Fibroblast of pulmonary artery (primary cell): ENCODE measurements around the gene KIAA1328.
A peak's percentile ranks its signal among the peaks of the same experiment; 100 is the strongest.

Experiments
- DNase-seq: peaks from one replicate; pipeline ENCODE4 v3.0.0-alpha.2; 2010; ENCODE audit warnings: low read depth
- H3K4me3 ChIP-seq: replicated peaks from 2 replicates; pipeline ENCODE4 v1.5.1; 2011; ENCODE audit warnings: low read depth, mild to moderate bottlenecking, control low read depth, low read length, moderate library complexity
- TF ChIP-seq, protein P1 (sequence below): IDR thresholded peaks from 2 replicates; pipeline ENCODE4 v1.5.1; 2011; ENCODE audit warnings: mild to moderate bottlenecking, control low read depth, low read length, inconsistent platforms; ENCODE audit errors: missing control alignments

KIAA1328 gene

DNA sequence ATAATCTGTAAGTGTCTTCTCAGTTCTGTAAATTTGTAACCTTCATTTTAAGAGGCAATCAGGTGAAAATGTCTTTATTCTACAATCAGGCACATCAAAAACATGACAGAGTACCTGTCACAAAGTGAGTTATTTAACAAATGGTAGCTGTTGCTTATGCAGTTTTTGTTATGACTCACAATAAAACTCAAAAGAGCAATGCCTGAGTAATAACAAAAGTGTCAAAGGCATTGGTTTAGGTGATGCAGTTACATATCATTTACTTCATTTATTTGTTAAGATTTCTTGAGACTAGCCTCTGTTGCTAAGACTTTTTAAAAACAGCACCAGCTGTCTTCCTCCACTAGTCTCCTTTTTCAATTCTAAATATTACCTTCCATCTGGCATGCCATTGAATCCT is 177.8 kb downstream of the KIAA1328 start:
- no peak for DNase-seq
- TF ChIP-seq, protein P1, sequence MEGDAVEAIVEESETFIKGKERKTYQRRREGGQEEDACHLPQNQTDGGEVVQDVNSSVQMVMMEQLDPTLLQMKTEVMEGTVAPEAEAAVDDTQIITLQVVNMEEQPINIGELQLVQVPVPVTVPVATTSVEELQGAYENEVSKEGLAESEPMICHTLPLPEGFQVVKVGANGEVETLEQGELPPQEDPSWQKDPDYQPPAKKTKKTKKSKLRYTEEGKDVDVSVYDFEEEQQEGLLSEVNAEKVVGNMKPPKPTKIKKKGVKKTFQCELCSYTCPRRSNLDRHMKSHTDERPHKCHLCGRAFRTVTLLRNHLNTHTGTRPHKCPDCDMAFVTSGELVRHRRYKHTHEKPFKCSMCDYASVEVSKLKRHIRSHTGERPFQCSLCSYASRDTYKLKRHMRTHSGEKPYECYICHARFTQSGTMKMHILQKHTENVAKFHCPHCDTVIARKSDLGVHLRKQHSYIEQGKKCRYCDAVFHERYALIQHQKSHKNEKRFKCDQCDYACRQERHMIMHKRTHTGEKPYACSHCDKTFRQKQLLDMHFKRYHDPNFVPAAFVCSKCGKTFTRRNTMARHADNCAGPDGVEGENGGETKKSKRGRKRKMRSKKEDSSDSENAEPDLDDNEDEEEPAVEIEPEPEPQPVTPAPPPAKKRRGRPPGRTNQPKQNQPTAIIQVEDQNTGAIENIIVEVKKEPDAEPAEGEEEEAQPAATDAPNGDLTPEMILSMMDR, result no peak
- no peak overlapping the region for H3K4me3 ChIP-seq

DNA sequence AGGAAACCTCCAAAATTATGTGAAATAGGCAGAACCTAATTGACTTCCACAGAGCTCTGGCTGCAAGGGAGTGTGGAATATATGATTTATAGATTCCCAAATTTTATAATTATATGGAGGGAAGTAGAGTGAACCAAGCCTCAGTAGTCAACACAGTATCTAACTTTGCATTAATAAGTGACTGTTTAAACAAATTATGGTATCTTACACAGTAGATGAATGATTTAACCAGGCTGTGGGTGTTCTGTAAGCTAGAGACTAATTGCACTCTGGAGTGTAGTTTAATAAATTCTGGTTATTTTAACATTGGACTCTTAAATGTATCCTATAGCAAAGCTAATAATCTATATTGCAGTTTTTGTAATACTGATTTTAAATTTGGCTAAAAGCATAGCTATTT is 183.5 kb downstream of the KIAA1328 start:
- no peak for DNase-seq
- TF ChIP-seq, protein P1, result no peak
- H3K4me3 ChIP-seq, result no peak overlapping the region

DNA sequence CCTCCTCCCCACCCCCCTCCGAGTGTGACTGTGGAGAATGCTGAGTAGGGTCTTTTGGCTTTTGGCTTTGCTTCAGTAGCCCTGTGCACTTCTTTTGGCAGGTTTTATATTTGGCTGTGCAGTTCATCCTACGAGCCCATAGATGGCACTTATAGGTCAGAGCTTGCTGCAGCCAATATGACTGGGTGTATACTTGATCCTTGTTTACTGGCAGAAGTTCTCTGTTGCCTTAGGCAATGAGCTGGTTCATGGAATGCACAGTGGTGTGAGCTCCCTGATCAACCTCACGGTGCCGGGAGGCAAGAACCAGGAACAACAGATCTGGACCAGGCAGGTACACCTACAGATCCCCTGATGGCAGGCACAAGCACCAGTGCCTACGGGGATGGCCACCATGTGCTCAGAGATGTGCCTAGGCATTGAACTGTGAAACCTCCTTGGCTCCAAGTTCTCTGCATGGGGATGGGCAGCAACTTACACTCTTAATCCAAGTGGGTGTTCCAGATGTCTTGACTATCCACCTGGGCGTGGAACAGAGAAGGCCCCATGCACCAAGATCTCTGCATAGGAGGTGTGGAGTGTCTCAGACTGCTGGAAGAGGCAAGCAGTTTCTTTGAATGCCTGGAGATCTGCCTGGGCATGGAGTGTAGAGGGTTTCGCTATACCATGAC is 190.4 kb downstream of the KIAA1328 start:
- TF ChIP-seq, protein P1, result peak; percentile 38
- H3K4me3 ChIP-seq, result no peak overlapping the region
- DNase-seq, result peak; percentile 26

DNA sequence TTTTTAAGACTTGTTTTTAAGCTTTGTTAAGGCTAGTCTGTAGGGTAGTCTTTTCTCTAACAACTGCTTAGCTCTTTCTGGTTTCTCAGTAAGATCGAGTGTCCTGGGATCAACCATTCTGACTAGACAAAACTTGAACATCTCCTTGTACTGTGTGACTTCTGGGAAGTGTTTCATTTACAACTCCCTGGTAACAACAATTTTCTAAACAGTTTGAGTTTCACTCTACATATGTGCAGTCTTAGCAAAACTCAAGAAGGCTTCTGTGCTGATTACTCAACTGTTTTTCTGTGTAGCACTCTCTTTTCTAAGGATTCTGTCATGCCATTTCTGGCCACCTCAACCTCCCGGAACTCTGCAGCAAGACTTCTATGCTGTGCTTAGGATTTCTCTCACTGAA is 204.5 kb downstream of the KIAA1328 start:
- no peak overlapping the region for H3K4me3 ChIP-seq
- no peak for DNase-seq
- TF ChIP-seq, protein P1, result no peak

DNA sequence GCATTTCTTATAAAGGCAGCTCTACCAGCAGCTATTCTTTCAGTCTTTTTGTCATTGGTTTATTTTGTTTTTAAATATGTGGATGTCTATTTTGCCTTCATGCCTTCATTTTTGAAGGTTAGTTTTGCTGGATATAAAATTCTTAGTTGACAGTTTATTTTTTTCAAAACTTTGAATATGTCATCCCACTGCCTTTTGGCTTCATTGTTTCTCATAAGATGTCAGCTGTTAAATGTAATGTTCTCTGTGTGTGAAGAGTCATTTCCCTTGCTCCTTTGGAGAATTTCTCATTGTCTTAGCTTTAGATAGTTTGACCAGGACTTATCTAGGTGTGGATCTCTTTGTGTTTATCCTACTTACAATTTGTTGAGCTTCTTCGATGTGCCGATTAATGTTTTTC is 213.5 kb downstream of the KIAA1328 start:
- no peak overlapping the region for H3K4me3 ChIP-seq
- TF ChIP-seq, protein P1, result no peak

DNA sequence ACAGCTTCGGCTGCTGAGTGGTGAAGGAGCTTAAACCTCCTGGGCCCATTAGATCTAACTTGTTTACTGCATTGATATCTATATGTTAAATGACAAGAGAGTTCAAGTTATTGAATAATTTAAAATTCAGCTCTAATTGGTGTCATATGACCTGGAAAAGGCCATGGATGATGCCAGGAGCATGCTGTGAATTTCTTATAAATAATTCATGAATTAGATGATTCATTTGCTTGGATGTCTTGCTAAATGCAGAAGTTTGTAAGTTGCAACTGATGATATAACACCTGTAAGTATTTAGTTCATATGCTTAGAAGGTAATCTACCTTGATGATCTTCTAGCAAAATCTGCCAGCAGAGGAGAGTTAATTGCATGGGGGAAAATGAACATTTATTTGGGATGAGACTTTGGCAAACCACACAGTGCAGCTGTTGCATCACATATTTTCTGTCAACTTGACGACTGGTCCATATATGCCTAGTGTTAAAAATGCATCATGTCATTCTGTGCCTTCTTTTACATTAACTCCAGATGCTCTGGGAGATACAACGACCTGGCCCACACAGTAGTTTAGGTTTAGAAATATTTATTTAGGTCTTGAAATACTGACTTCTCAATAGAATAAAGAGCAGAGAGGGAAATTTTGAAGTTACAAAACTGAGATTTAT is 226.3 kb downstream of the KIAA1328 start:
- no peak overlapping the region for H3K4me3 ChIP-seq
- no peak for DNase-seq
- TF ChIP-seq, protein P1, result no peak

More for the DNA sequence above, 213.5 kb downstream of the KIAA1328 start:
- no peak for DNase-seq
